H9 (cell line): ENCODE measurements around the gene GATA3. TPM values are rescaled to one million over a fixed set of nuclear protein-coding genes. Genes with fewer than 3 reads are reported as not detected.

Experiments used
- DNase-seq: peaks from one replicate; pipeline ENCODE4 v3.0.0-alpha.2; 2017
- H2AFZ ChIP-seq: one replicate; pipeline ENCODE4 v1.6.1; 2013; ENCODE audit warnings: mild to moderate bottlenecking, low read length, control low read depth, moderate library complexity
- H2AK5ac ChIP-seq: 2 replicates; pipeline ENCODE4 v1.6.1; 2013; ENCODE audit warnings: low read length, control low read depth, mixed read lengths; ENCODE audit not compliant: insufficient read length
- H2BK120ac ChIP-seq: one replicate; pipeline ENCODE4 v1.6.1; 2013; ENCODE audit warnings: low read depth, mild to moderate bottlenecking, low read length, control low read depth, inconsistent platforms; ENCODE audit not compliant: poor library complexity, severe bottlenecking
- H2BK12ac ChIP-seq: 2 replicates; pipeline ENCODE4 v1.6.1; 2013; ENCODE audit warnings: low read length, control low read depth, mixed read lengths, low read depth; ENCODE audit not compliant: insufficient read length
- H2BK15ac ChIP-seq: 2 replicates; pipeline ENCODE4 v1.6.1; 2013; ENCODE audit warnings: low read depth, low read length, control low read depth
- H2BK20ac ChIP-seq: one replicate; pipeline ENCODE4 v1.6.1; 2013; ENCODE audit warnings: low read depth, mild to moderate bottlenecking, low read length, control low read depth, inconsistent platforms; ENCODE audit not compliant: poor library complexity, severe bottlenecking
- H2BK5ac ChIP-seq: 2 replicates; pipeline ENCODE4 v1.6.1; 2013; ENCODE audit warnings: low read length, control low read depth, mixed read lengths; ENCODE audit not compliant: insufficient read length
- H3K14ac ChIP-seq: 2 replicates; pipeline ENCODE4 v1.6.1; 2013; ENCODE audit warnings: low read length, control low read depth; ENCODE audit not compliant: insufficient read depth
- H3K18ac ChIP-seq: 2 replicates; pipeline ENCODE4 v1.6.1; 2013; ENCODE audit warnings: low read depth, mild to moderate bottlenecking, mixed read lengths, low read length, control low read depth; ENCODE audit not compliant: insufficient read length
- H3K23ac ChIP-seq: 2 replicates; pipeline ENCODE4 v1.6.1; 2013; ENCODE audit warnings: low read length, control low read depth, mixed read lengths, low read depth; ENCODE audit not compliant: insufficient read length
- H3K23me2 ChIP-seq: 2 replicates; pipeline ENCODE4 v1.6.1; 2013; ENCODE audit warnings: low read depth, mild to moderate bottlenecking, mixed read lengths, low read length, control low read depth; ENCODE audit not compliant: insufficient read length, poor library complexity, severe bottlenecking
- H3K27ac ChIP-seq: 2 replicates; pipeline ENCODE4 v1.5.1; 2013; ENCODE audit warnings: low read length, control low read depth, mixed read lengths, low read depth; ENCODE audit not compliant: insufficient read length
- H3K27me3 ChIP-seq: 2 replicates; pipeline ENCODE4 v1.6.1; 2013; ENCODE audit warnings: low read length, control low read depth, inconsistent platforms; ENCODE audit not compliant: insufficient read depth
- H3K4ac ChIP-seq: 2 replicates; pipeline ENCODE4 v1.6.1; 2013; ENCODE audit warnings: low read depth, mild to moderate bottlenecking, control low read depth, inconsistent platforms, low read length, moderate library complexity
- H3K4me1 ChIP-seq: 2 replicates; pipeline ENCODE4 v1.6.1; 2013; ENCODE audit warnings: low read length, control low read depth, inconsistent platforms; ENCODE audit not compliant: insufficient read depth
- H3K4me2 ChIP-seq: 2 replicates; pipeline ENCODE4 v1.6.1; 2013; ENCODE audit warnings: low read length, control low read depth, mixed read lengths; ENCODE audit not compliant: insufficient read length, insufficient read depth
- H3K56ac ChIP-seq: 2 replicates; pipeline ENCODE4 v1.6.1; 2013; ENCODE audit warnings: low read depth, mild to moderate bottlenecking, mixed read lengths, low read length, control low read depth; ENCODE audit not compliant: insufficient read length
- H3K79me1 ChIP-seq: 2 replicates; pipeline ENCODE4 v1.6.1; 2013; ENCODE audit warnings: low read depth, mild to moderate bottlenecking, moderate library complexity, low read length, control low read depth, inconsistent platforms; ENCODE audit not compliant: insufficient read depth, poor library complexity, severe bottlenecking
- H3K79me2 ChIP-seq: 2 replicates; pipeline ENCODE4 v1.6.1; 2013; ENCODE audit warnings: low read length, control low read depth, inconsistent platforms; ENCODE audit not compliant: insufficient read depth
- H3K9ac ChIP-seq: 2 replicates; pipeline ENCODE4 v1.6.1; 2013; ENCODE audit warnings: low read length, control low read depth, mixed read lengths; ENCODE audit not compliant: insufficient read length; ENCODE audit errors: extremely low read depth
- H3K9me3 ChIP-seq: one replicate; pipeline ENCODE4 v1.6.1; 2013; ENCODE audit warnings: low read depth, low read length, inconsistent platforms; ENCODE audit not compliant: control insufficient read depth
- H3T11ph ChIP-seq: one replicate; pipeline ENCODE4 v1.6.1; 2013; ENCODE audit warnings: mild to moderate bottlenecking, low read length, control low read depth, inconsistent platforms
- H4K20me1 ChIP-seq: one replicate; pipeline ENCODE4 v1.6.1; 2013; ENCODE audit not compliant: control insufficient read depth, insufficient read length, insufficient read depth
- H4K5ac ChIP-seq: 2 replicates; pipeline ENCODE4 v1.6.1; 2013; ENCODE audit warnings: low read depth, mild to moderate bottlenecking, mixed read lengths, low read length, control low read depth; ENCODE audit not compliant: insufficient read length
- H4K8ac ChIP-seq: replicated peaks from 2 replicates; pipeline ENCODE4 v1.6.1; 2013; ENCODE audit warnings: low read length, control low read depth, mixed read lengths, low read depth; ENCODE audit not compliant: insufficient read length
- H4K91ac ChIP-seq: 2 replicates; pipeline ENCODE4 v1.6.1; 2013; ENCODE audit warnings: low read depth, mild to moderate bottlenecking, moderate library complexity, mixed read lengths, low read length, control low read depth; ENCODE audit not compliant: insufficient read length
- H3K27ac Mint-ChIP-seq, 3 experiments: 2 replicates in 2 of 3; 3 replicates in 1 of 3; pipeline ENCODE4 v1.8.0; 2020 to 2021; ENCODE audit warnings: mixed read lengths in 3 of 3, mild to moderate bottlenecking in 1 of 3, moderate library complexity in 1 of 3
- H3K27me3 Mint-ChIP-seq: 2 replicates; pipeline ENCODE4 v1.8.0; 2021; ENCODE audit warnings: low read depth, mild to moderate bottlenecking, moderate library complexity, mixed read lengths
- H3K36me3 Mint-ChIP-seq, 3 experiments: 2 replicates in 2 of 3; 3 replicates in 1 of 3; pipeline ENCODE4 v1.8.0; 2020 to 2021; ENCODE audit warnings: low read depth in 3 of 3, mixed read lengths in 3 of 3; ENCODE audit not compliant: insufficient read depth in 1 of 3
- H3K4me1 Mint-ChIP-seq, 2 experiments: 2 replicates each; pipeline ENCODE4 v1.8.0; 2020; ENCODE audit warnings: mixed read lengths in 2 of 2
- H3K4me3 Mint-ChIP-seq, 2 experiments: 2 replicates in 1 of 2; 3 replicates in 1 of 2; pipeline ENCODE4 v1.8.0; 2020 to 2021; ENCODE audit warnings: mild to moderate bottlenecking in 2 of 2, mixed read lengths in 2 of 2, moderate library complexity in 1 of 2
- H3K9me3 Mint-ChIP-seq, 2 experiments: 2 replicates in 1 of 2; 3 replicates in 1 of 2; pipeline ENCODE4 v1.8.0; 2020; ENCODE audit warnings: mild to moderate bottlenecking in 2 of 2, mixed read lengths in 2 of 2, moderate library complexity in 1 of 2
- WGBS: extraction: QIAGEN DNeasy Blood & Tissue Kit; methylation state at CpG from one replicate; pipeline ENCODE4 v1.1.7; 2013; ENCODE audit warnings: missing lambda C conversion rate, low lambda C conversion rate, mixed read lengths; ENCODE audit not compliant: insufficient read length; ENCODE audit errors: extremely low coverage; 5-methylcytosine and 5-hydroxymethylcytosine counted together
- total RNA-seq: library from RNA; stranded (reverse); gene quantifications from 2 replicates; pipeline ENCODE4 v1.2.1, GENCODE V29; 2021
- TF ChIP-seq, protein P1 (sequence below): fragments of 200-600 bp; sonication (generic); conservative IDR thresholded peaks from 3 replicates; pipeline ENCODE4 v1.8.0; 2021; ENCODE audit warnings: antibody characterized with exemption, mild to moderate bottlenecking

The GATA3 gene
- total RNA-seq, 1 experiment from 2014 or later, result 0.31 TPM

DNA sequence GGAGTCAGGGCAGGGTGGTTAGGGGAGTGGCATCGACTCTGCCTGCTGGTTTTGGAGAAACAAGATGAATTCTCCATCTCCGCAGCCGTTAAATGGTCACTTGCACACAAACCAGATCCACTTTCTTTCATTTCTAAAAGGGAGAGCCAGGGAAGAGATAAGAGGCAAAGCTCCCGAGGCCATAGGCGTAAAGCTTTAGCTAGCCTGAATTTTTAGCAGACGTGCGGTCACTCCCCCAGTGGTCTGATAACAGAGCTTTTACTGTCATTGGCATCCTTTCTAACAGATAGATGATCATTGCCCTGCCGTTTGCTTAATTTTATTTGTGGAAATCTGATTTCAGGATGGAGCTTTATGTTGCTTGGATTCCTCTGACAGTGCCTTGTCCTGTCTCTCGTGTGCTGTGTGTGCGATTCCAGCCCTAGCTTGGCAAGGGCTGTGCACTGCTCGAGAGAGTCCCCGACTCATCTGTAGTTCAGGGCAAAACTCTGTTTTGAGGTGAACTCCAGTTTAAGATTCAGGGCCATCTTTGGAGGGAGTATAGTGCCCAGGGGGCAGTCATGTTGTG is 62.5 kb downstream of the GATA3 start:
- H3K27me3 Mint-ChIP-seq, result no peaks in the 10 kb centered on the region
- Histone ChIP-seq H4K8ac (no peak overlapping the region), H2AFZ (no peak overlapping the region), H3K79me2 (no peaks in the 10 kb centered on the region), H4K91ac (no peak overlapping the region), H4K20me1 (no peaks in the 10 kb centered on the region), H3K23me2 (no peaks in the 10 kb centered on the region), H2BK120ac (no peak overlapping the region), H2BK5ac (no peak overlapping the region), H3K9me3 (no peaks in the 10 kb centered on the region), H3K56ac (no peak overlapping the region), H3K18ac (no peak overlapping the region), H2AK5ac (no peak overlapping the region), H3K4me2 (no peak overlapping the region), H2BK20ac (no peak overlapping the region), H3T11ph (no peak overlapping the region), H3K9ac (no peak overlapping the region), H3K27me3 (no peaks in the 10 kb centered on the region), H3K4ac (no peak overlapping the region), H3K79me1 (no peaks in the 10 kb centered on the region), H3K27ac (no peak overlapping the region), H3K4me1 (no peaks in the 10 kb centered on the region; the same call in 1 of the 2 replicates), H3K14ac (no peak overlapping the region), H2BK12ac (no peak overlapping the region), H2BK15ac (no peak overlapping the region), H3K23ac (no peak overlapping the region), H4K5ac (no peak overlapping the region)
- no peak overlapping the region; a peak in 1 of 7 replicates for H3K27ac Mint-ChIP-seq
- TF ChIP-seq, protein P1, sequence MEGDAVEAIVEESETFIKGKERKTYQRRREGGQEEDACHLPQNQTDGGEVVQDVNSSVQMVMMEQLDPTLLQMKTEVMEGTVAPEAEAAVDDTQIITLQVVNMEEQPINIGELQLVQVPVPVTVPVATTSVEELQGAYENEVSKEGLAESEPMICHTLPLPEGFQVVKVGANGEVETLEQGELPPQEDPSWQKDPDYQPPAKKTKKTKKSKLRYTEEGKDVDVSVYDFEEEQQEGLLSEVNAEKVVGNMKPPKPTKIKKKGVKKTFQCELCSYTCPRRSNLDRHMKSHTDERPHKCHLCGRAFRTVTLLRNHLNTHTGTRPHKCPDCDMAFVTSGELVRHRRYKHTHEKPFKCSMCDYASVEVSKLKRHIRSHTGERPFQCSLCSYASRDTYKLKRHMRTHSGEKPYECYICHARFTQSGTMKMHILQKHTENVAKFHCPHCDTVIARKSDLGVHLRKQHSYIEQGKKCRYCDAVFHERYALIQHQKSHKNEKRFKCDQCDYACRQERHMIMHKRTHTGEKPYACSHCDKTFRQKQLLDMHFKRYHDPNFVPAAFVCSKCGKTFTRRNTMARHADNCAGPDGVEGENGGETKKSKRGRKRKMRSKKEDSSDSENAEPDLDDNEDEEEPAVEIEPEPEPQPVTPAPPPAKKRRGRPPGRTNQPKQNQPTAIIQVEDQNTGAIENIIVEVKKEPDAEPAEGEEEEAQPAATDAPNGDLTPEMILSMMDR, result no peak
- DNase-seq, result no peak
- no peaks in the 10 kb centered on the region for H3K36me3 Mint-ChIP-seq
- H3K4me1 Mint-ChIP-seq, result peaks cover 4 to 6% of the 10 kb centered on the region in 2 experiments; a peak in 1 of 4 replicates
- no peak overlapping the region for H3K4me3 Mint-ChIP-seq
- no CpG with 5 or more reads among the region's 12 CpGs for whole genome bisulfite sequencing
- H3K9me3 Mint-ChIP-seq, result no peaks in the 10 kb centered on the region
